Measurements from ENCODE around the gene PDLIM4. TPM values are rescaled to one million over a fixed set of nuclear protein-coding genes. Genes with fewer than 3 reads are reported as not detected.

The PDLIM4 gene, protein sequence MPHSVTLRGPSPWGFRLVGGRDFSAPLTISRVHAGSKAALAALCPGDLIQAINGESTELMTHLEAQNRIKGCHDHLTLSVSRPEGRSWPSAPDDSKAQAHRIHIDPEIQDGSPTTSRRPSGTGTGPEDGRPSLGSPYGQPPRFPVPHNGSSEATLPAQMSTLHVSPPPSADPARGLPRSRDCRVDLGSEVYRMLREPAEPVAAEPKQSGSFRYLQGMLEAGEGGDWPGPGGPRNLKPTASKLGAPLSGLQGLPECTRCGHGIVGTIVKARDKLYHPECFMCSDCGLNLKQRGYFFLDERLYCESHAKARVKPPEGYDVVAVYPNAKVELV
- total RNA-seq, result 42.7 and 47.8 TPM in 2 replicates
- long read RNA-seq, transcript PDLIM4-201 (7 exons, 2,282 nt), result major isoform, 14 of 14 reads
- long read RNA-seq, partial matches to known transcripts, result 0 of 14 reads
- long read RNA-seq, other reads (novel, unspliced or antisense), result 0 of 14 reads

GRCh38 chr5:132257131-132258101 lies at the start of gene PDLIM4:
PDLIM4 (plus strand) TSS chr5:132257696; CDS start chr5:132257735, 39 bp downstream.
- Mint-ChIP-seq H3K4me1 (ENCODE audit: unreplicated experiment) (peaks cover 58% of the 10 kb centered on the region), H3K9me3 (ENCODE audit: unreplicated experiment) (no peaks in the 10 kb centered on the region)

DNA sequence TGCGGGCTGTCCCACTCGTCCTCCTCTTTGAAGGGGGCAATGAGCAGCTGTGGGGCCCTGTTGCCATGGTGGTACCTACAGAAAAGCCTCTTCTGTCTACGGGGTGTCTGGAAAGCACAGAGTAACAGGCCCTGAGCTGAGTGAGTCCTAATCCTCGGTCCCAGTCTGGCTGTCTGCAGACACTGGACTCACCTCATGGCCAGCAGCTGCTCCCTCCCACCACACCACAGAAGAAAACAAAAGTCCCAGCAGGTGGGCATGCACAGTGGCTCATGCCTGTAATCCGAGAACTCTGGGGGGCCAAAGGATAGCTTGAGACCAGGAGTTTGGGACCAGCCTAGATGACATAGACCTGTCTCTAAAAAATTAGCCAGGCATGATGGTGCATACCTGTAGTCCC lies 49.7 kb upstream of the PDLIM4 start:
- TF ChIP-seq, protein P1, sequence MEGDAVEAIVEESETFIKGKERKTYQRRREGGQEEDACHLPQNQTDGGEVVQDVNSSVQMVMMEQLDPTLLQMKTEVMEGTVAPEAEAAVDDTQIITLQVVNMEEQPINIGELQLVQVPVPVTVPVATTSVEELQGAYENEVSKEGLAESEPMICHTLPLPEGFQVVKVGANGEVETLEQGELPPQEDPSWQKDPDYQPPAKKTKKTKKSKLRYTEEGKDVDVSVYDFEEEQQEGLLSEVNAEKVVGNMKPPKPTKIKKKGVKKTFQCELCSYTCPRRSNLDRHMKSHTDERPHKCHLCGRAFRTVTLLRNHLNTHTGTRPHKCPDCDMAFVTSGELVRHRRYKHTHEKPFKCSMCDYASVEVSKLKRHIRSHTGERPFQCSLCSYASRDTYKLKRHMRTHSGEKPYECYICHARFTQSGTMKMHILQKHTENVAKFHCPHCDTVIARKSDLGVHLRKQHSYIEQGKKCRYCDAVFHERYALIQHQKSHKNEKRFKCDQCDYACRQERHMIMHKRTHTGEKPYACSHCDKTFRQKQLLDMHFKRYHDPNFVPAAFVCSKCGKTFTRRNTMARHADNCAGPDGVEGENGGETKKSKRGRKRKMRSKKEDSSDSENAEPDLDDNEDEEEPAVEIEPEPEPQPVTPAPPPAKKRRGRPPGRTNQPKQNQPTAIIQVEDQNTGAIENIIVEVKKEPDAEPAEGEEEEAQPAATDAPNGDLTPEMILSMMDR (IDR thresholded peaks at IDR 0.05), result no peak
- Mint-ChIP-seq H3K27ac (ENCODE audit: unreplicated experiment) (no peak overlapping the region), H3K4me1 (ENCODE audit: unreplicated experiment) (peaks cover 18% of the 10 kb centered on the region), H3K9me3 (ENCODE audit: unreplicated experiment) (no peaks in the 10 kb centered on the region), H3K36me3 (ENCODE audit: unreplicated experiment) (peaks cover 49% of the 10 kb centered on the region), H3K27me3 (ENCODE audit: unreplicated experiment) (no peaks in the 10 kb centered on the region), H3K4me3 (ENCODE audit: unreplicated experiment) (no peak overlapping the region)
- DNase-seq (ENCODE audit: extremely low spot score, unreplicated experiment), result no peak

More at GRCh38 chr5:132257131-132258101, at the start of gene PDLIM4:
- TF ChIP-seq, protein P1 (IDR thresholded peaks at IDR 0.05), result no peak
- peak within 1 kb of the TSS; percentile 77 for H3K4me3 Mint-ChIP-seq (ENCODE audit: unreplicated experiment)
- H3K36me3 Mint-ChIP-seq (ENCODE audit: unreplicated experiment), result peaks cover 5% of the 10 kb centered on the region
- peak; percentile 86 for DNase-seq (ENCODE audit: extremely low spot score, unreplicated experiment)
- H3K27ac Mint-ChIP-seq (ENCODE audit: unreplicated experiment), result peak within 1 kb of the TSS; percentile 97
- no peaks in the 10 kb centered on the region for H3K27me3 Mint-ChIP-seq (ENCODE audit: unreplicated experiment)

DNA sequence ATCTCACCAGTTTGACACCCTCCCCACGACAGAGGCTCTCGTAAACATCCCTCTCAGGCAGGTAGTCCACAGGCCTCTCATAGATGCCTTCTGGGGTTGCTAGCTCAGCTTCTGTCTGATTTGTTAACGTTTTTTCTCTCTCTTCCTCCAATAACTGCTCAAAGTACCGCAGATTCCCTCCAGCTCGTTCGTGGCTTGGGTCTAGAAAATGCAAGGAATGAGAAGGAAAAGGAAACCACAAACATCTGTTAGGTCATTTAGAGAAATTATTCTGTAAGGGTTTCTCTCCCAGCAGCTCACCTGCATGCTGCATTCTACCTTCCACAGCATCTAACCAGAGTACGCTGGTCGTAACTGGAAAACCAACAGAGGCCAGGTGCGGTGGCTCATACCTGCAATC lies 48.4 kb upstream of the PDLIM4 start:
- Mint-ChIP-seq H3K4me3 (ENCODE audit: unreplicated experiment) (no peak overlapping the region), H3K9me3 (ENCODE audit: unreplicated experiment) (no peaks in the 10 kb centered on the region), H3K27me3 (ENCODE audit: unreplicated experiment) (no peaks in the 10 kb centered on the region), H3K36me3 (ENCODE audit: unreplicated experiment) (peaks cover 37% of the 10 kb centered on the region), H3K27ac (ENCODE audit: unreplicated experiment) (peak overlapping the region; percentile 52), H3K4me1 (ENCODE audit: unreplicated experiment) (peaks cover 18% of the 10 kb centered on the region)
- TF ChIP-seq, protein P1 (IDR thresholded peaks at IDR 0.05), result no peak
- DNase-seq (ENCODE audit: extremely low spot score, unreplicated experiment), result no peak

- Mint-ChIP-seq H3K27ac (ENCODE audit: unreplicated experiment) (no peak overlapping the region), H3K4me1 (ENCODE audit: unreplicated experiment) (peaks cover 23% of the 10 kb centered on the region), H3K36me3 (ENCODE audit: unreplicated experiment) (peaks cover 29% of the 10 kb centered on the region), H3K9me3 (ENCODE audit: unreplicated experiment) (no peaks in the 10 kb centered on the region), H3K4me3 (ENCODE audit: unreplicated experiment) (no peak overlapping the region), H3K27me3 (ENCODE audit: unreplicated experiment) (no peaks in the 10 kb centered on the region)
- TF ChIP-seq, protein P1 (IDR thresholded peaks at IDR 0.05), result no peak
- DNase-seq (ENCODE audit: extremely low spot score, unreplicated experiment), result no peak
These were observed 47.5 kb upstream of the PDLIM4 start for GRCh38 chr5:132209901-132210545.

Data from osteocyte (in vitro differentiated cells).